ENCODE results near the gene BTBD9.

- TF ChIP-seq, protein P1, sequence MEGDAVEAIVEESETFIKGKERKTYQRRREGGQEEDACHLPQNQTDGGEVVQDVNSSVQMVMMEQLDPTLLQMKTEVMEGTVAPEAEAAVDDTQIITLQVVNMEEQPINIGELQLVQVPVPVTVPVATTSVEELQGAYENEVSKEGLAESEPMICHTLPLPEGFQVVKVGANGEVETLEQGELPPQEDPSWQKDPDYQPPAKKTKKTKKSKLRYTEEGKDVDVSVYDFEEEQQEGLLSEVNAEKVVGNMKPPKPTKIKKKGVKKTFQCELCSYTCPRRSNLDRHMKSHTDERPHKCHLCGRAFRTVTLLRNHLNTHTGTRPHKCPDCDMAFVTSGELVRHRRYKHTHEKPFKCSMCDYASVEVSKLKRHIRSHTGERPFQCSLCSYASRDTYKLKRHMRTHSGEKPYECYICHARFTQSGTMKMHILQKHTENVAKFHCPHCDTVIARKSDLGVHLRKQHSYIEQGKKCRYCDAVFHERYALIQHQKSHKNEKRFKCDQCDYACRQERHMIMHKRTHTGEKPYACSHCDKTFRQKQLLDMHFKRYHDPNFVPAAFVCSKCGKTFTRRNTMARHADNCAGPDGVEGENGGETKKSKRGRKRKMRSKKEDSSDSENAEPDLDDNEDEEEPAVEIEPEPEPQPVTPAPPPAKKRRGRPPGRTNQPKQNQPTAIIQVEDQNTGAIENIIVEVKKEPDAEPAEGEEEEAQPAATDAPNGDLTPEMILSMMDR (IDR thresholded peaks at IDR 0.05) = no peak
- peak in 1 of 2 donors; percentile 54 for TF ChIP-seq POLR2AphosphoS5 (IDR thresholded peaks at IDR 0.05; ENCODE audit: insufficient read depth in 1 of 2, low read depth in 1 of 2)
- TF ChIP-seq POLR2A (IDR thresholded peaks at IDR 0.05) = no peak
These were observed 234.7 kb downstream of the BTBD9 start for GRCh38 chr6:38404900-38405556.

All from vagina (tissue), 2 donors.